ENCODE measurements around the gene PARVA. TPM values are rescaled to one million over a fixed set of nuclear protein-coding genes. Genes with fewer than 3 reads are reported as not detected.

The PARVA gene
- total RNA-seq, 4 donors from 2014 or later = 64.2 to 85.0 (median 70.5) TPM

- Histone ChIP-seq H3K27me3 (no peaks in the 10 kb centered on the region), H3K27ac (no peak overlapping the region), H3K36me3 (peaks cover 0 to 5% (median 0%) of the 10 kb centered on the region in 3 donors), H3K9me3 (no peaks in the 10 kb centered on the region), H3K4me3 (no peak overlapping the region), H3K4me1 (peaks cover 0 to 49% (median 9%) of the 10 kb centered on the region in 4 donors)
- no peak for TF ChIP-seq POLR2A (IDR thresholded peaks at IDR 0.05)
- TF ChIP-seq EP300 (IDR thresholded peaks at IDR 0.05) = no peak
- TF ChIP-seq CTCF (IDR thresholded peaks at IDR 0.05) = no peak
- 97% methylated on average over 4 of the region's 4 CpGs for WGBS, 2 donors
- no peak for DNase-seq (ENCODE audit: low spot score in 2 of 2)
These were observed 62.2 kb downstream of the PARVA start for GRCh38 chr11:12439615-12440014.

- H3K4me1 ChIP-seq = peaks cover 0 to 41% (median 5%) of the 10 kb centered on the region in 4 donors
- peak overlapping the region in 1 of 4 donors; percentile 70 for H3K27ac ChIP-seq
These were observed 63.2 kb downstream of the PARVA start for GRCh38 chr11:12440565-12440964.

GRCh38 chr11:12441231-12441861 is 64.0 kb downstream of the PARVA start:
- H3K36me3 ChIP-seq = peaks cover 0 to 5% (median 0%) of the 10 kb centered on the region in 3 donors
- 49 to 52% methylated on average over 7 of the region's 7 CpGs for WGBS, 2 donors
- H3K27ac ChIP-seq = peak overlapping the region in 2 of 4 donors; percentile 10 to 70
- no peak for DNase-seq (ENCODE audit: low spot score in 2 of 2)
- no peaks in the 10 kb centered on the region for H3K9me3 ChIP-seq
- no peak overlapping the region for H3K4me3 ChIP-seq
- no peaks in the 10 kb centered on the region for H3K27me3 ChIP-seq
- TF ChIP-seq EP300 (IDR thresholded peaks at IDR 0.05) = no peak
- no peak for TF ChIP-seq POLR2A (IDR thresholded peaks at IDR 0.05)
- no peak for TF ChIP-seq CTCF (IDR thresholded peaks at IDR 0.05)
- H3K4me1 ChIP-seq = peaks cover 0 to 34% (median 5%) of the 10 kb centered on the region in 4 donors

More at GRCh38 chr11:12440565-12440964, 63.2 kb downstream of the PARVA start:
- H3K9me3 ChIP-seq = no peaks in the 10 kb centered on the region
- TF ChIP-seq EP300 (IDR thresholded peaks at IDR 0.05) (no peak), POLR2A (IDR thresholded peaks at IDR 0.05) (no peak), CTCF (IDR thresholded peaks at IDR 0.05) (no peak)
- peaks cover 0 to 5% (median 0%) of the 10 kb centered on the region in 3 donors for H3K36me3 ChIP-seq
- no peaks in the 10 kb centered on the region for H3K27me3 ChIP-seq
- 85 to 90% methylated on average over 4 of the region's 4 CpGs for WGBS, 2 donors
- no peak for DNase-seq (ENCODE audit: low spot score in 2 of 2)
- no peak overlapping the region for H3K4me3 ChIP-seq

- Histone ChIP-seq H3K36me3 (peaks cover 0 to 5% (median 0%) of the 10 kb centered on the region in 3 donors), H3K4me3 (no peak overlapping the region), H3K27me3 (no peaks in the 10 kb centered on the region), H3K27ac (no peak overlapping the region), H3K9me3 (no peaks in the 10 kb centered on the region), H3K4me1 (peaks cover 0 to 52% (median 5%) of the 10 kb centered on the region in 4 donors)
- TF ChIP-seq CTCF (IDR thresholded peaks at IDR 0.05) = no peak
- no peak for TF ChIP-seq EP300 (IDR thresholded peaks at IDR 0.05)
- no peak for TF ChIP-seq POLR2A (IDR thresholded peaks at IDR 0.05)
- WGBS, 2 donors = 22 to 38% methylated on average over 2 of the region's 2 CpGs
- no peak for DNase-seq (ENCODE audit: low spot score in 2 of 2)
These were observed 67.2 kb downstream of the PARVA start for GRCh38 chr11:12444601-12445000.

GRCh38 chr11:12445001-12445400 is 67.6 kb downstream of the PARVA start:
- 78 to 79% methylated on average over 2 of the region's 2 CpGs for WGBS, 2 donors
- no peaks in the 10 kb centered on the region for H3K27me3 ChIP-seq
- no peak for TF ChIP-seq POLR2A (IDR thresholded peaks at IDR 0.05)
- H3K36me3 ChIP-seq = peaks cover 0 to 5% (median 0%) of the 10 kb centered on the region in 3 donors
- DNase-seq (ENCODE audit: low spot score in 2 of 2) = no peak
- H3K4me3 ChIP-seq = no peak overlapping the region
- H3K9me3 ChIP-seq = no peaks in the 10 kb centered on the region
- no peak overlapping the region for H3K27ac ChIP-seq
- peaks cover 0 to 52% (median 5%) of the 10 kb centered on the region in 4 donors for H3K4me1 ChIP-seq
